IPS-18c (cell line): Measurements from ENCODE around the gene ELANE.
"Not testable (repeated sequence)": the region's sequence is repeated elsewhere in the genome, so short reads cannot be mapped to it uniquely, and the experiment has no call there.

Experiments
- H3K4me3 ChIP-seq: 2 replicates; pipeline ENCODE4 v1.7.0; 2013; ENCODE audit warnings: low read depth, mild to moderate bottlenecking, low read length, moderate library complexity; ENCODE audit not compliant: insufficient read depth
- H3K9me3 ChIP-seq: one replicate; pipeline ENCODE4 v1.6.1; 2013; ENCODE audit warnings: mild to moderate bottlenecking, low read length, moderate library complexity; ENCODE audit not compliant: control insufficient read depth, insufficient read depth

ELANE gene

DNA sequence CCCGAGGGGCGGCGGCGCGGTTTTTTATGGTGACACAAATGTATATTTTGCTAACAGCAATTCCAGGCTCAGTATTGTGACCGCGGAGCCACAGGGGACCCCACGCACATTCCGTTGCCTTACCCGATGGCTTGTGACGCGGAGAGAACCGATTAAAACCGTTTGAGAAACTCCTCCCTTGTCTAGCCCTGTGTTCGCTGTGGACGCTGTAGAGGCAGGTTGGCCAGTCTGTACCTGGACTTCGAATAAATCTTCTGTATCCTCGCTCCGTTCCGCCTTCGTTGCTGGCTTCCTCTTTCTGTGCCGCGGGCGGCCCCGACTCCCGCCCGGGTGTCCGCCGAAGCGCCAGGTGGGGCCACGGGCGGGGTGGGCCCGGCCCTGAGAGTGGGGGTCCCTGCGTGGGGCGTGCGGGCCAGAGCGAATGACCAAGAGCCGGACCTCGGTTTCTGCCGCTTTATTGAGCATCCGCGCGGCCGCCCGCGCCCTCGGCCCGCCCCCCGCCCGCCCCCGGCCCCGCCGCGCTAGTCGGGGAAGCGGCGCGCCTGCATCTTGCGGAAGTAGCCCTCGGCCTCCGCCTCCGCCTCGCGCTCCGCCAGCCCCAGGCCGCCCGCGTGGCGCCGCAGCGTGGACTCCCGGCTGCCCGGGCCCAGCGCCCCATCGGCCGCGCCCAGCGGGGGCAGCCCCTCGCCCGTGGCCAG lies 39.9 kb upstream of the ELANE start:
- H3K4me3 ChIP-seq, result no peak overlapping the region

DNA sequence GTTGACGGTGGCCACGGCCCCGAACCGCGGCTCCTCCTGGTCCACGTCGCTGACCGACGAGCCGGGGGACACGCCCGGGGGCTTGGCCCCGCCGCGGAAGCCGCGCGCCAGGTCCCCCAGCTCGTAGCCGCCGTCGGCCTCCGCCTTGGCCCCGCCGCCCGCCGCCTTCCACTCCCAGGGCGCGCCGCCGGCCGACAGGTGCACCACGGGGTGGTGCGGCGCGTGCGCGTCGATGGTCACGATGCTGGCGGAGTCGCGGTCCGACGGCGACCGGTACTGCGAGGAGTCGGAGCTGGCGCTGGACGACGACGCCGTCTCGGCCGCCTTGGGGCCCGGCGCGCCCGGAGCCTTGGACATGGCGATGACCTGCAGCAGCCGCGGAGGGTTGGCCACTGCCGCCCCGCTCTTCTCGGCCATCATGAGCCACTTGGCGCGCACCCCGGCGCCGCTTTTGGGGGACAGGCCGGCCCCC lies 39.3 kb upstream of the ELANE start:
- Histone ChIP-seq H3K4me3 (no peak overlapping the region), H3K9me3 (no peaks in the 10 kb centered on the region)

More for the DNA sequence above, 39.9 kb upstream of the ELANE start:
- H3K9me3 ChIP-seq, result no peaks in the 10 kb centered on the region

DNA sequence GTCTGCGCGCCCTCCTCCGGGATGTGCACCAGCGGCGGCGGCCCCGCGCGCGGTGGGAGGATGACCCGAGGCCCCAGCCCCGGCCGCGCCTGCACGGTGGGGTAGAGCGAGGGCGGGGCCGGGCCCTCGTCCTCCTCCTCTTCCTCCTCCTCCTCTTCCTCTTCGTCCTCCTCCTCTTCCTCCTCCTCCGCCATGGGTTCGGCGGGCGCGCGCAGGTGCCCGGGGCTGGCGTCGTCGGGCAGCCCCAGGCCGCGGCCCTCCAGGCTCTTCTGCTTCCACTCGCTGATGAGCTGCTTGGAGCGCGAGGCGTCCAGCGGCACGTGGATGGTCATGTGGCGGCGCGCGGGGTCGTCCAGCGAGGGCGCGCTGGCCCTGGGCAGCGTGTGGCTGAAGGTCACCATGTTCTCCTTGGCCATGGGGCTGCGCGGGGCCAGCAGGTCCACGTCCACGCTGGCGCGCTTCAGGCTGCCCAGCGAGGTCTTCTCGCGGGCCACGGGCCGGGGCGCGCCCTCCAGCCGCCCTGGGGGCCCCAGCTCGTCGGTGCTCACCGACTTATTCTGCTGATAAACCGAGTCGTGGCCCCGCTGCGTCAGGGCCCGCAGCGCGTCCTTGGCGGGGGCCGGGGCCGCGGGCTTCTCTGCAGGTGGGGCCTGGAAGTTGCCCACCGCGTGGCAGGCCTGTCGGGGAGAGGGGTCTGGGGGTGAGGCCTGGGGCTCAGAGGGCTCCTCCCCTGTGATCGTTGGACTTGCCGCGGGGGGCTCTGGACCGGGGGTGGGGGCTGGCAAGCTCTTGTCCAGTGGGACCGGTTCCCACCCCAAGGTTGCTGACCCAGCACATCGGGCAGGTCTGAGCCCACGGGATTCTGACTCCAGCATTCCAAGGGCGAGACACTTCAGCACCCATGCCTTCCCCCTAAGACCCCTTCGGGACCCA lies 38.6 kb upstream of the ELANE start:
- H3K9me3 ChIP-seq, result no peaks in the 10 kb centered on the region
- H3K4me3 ChIP-seq, result no peak overlapping the region

DNA sequence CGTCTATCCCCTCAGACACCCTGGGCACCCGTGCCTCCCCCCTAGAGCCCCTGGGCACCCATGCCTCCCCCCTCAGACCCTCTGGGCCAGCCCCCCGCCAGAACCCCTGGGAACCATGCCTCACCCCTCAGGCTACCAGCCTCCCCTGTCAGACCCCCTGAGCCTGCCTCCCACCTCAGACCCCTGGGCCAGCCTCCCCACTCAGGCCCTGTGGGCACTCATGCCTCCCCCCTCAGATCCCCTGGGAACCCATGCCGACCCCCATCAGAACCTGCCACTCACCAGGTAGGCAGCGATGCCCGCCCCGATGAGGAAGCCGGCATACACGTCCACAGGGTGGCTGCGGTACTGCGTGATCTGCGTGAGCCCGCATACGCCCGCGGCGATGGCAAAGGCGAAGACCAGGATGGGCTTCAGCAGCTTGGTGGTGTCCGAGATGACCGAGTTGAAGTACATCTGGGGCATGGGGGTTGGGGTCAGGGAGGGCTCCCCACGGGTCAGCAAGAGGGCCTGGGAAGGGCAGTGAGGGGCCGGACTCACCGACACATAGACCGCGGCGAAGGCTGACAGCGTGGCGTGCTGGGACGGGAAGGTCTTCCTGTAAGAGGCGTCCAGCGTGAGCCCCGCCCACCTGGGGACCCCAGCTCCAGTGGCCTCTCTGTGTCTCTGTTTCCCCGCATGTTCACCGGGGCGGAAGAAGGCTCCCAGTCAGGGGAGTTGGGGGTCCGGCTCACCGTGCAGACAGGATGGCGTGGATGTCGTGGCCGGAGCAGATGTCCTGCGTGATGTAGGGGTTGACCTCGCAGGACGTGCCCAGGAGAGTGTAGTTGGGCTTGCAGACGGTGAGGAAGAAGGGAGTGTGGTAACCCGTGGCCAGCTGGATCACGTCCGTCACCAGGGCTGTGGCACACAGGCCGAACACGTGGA lies 37.7 kb upstream of the ELANE start:
- Histone ChIP-seq H3K9me3 (no peaks in the 10 kb centered on the region), H3K4me3 (no peak overlapping the region)

DNA sequence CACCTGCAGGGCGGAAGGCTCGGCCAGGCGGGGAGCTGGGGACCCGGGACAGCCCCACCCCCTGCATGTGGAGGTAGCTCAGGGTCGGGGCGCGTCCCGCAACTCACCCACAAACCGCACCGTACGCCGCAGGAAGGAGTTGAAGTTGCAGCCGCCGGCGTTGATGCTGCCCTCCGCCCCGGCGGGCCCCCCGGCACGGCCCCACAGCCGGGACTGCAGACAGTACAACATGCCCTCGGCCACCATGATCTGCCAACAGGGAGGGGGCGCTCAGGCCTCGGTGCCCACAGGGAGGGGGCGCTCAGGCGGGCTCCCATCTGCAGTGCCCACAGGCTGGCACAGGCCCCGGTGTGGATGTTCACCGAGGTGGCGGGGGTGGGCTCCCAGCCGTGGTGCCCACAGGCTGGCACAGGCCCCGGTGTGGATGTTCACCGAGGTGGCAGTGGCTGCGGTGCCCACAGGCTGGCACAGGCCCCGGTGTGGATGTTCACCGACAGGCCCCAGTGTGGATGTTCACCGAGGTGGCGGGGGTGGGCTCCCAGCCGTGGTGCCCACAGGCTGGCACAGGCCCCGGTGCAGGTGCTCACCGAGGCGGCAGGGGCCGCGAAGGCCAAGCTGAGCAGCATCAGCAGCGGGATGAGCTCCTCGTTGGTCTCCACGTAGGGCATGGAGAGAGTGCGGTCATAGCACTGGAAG lies 36.9 kb upstream of the ELANE start:
- H3K9me3 ChIP-seq, result no peaks in the 10 kb centered on the region
- no peak overlapping the region for H3K4me3 ChIP-seq

DNA sequence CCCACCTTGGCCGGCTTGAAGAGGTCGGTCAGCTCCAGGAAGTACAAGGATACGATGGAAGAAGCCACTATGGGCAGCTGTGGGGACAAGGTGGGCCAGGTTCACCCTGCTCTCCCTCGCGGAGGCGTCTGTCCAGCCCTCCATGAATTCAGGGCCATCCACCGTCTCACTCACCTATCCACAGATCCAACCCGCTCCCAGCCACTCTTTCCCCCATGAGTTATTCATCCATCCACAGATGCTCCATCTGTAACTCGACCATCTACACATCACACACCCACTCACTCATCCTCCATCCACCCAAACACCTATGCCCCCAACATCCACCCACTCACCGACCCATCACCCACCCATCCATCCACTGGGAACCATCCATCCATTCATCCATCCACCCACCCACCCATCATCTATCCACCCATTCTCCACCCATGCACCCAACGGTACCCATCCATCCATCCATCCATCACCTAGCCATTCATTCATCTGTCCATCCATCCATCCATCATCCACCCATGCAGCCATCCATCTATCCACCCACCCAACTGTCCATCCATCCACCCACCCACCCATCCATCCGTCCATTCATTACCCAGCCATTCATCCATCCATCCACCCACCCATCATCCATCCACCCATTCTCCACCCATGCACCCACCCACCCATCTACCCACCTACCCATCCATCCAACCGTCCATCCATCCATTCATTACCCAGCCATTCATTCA lies 36.2 kb upstream of the ELANE start:
- Histone ChIP-seq H3K9me3 (no peaks in the 10 kb centered on the region), H3K4me3 (no peak overlapping the region)

DNA sequence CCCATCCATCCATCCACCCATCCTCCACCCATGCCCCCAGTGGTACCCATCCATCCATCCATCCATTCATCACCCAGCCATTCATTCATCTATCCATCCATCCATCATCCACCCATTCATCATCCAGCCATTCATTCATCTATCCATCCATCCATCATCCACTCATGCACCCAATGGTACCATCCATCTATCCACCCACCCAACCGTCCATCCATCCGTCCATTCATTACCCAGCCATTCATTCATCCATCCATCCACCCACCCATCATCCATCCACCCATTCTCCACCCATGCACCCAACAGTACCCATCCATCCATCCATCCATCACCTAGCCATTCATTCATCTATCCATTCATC lies 35.6 kb upstream of the ELANE start:
- Histone ChIP-seq H3K4me3 (no peak overlapping the region), H3K9me3 (no peaks in the 10 kb centered on the region)

DNA sequence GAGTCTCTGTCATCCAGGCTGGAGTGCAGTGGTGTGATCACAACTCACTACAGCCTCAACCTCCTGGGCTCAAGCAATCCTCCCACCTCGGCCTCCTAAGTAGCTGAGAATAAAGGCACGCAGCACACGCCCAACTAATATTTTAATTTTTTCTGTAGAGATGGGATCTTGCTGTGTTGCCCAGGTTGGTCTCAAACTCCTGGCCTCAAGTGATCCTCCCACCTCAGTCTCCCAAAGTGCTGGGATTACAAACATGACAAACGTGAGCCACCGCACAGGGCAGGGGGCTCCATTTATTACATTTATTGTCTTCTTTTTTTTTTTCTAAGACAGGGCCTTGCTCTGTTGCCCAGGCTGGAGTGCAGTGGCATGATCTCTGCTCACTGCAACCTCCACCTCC lies 31.9 kb upstream of the ELANE start:
- not testable (repeated sequence) for H3K9me3 ChIP-seq, H3K4me3 ChIP-seq

DNA sequence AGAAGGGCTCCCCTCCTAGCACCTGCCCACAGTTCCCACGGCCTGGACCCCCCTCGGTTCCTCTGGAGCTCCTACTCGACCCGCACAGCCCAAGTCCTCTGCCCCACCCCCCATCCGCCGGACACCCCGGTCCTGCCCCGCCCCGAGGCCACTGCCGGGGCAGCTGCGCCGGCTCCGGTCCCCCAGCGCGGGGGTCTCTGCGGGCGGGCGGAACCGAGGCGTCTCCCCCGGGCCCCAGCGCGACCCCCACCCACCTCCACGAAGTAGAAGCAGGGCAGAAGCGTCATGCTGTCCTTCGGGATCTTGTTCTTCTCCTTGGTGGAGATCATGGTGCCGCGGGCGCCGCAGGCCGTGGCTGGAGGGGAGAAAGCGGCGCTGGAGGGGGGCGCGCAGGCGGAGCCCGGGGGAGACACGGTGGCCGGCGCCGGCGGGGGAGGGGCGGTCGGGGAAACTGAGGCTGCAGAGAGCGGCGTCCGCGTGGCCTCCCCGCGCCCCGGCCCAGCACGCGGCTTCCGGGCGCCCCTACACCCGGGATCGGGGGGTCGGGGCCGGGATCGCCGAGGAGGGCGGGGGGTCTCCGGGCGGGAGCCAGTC lies 30.8 kb upstream of the ELANE start:
- Histone ChIP-seq H3K9me3 (no peaks in the 10 kb centered on the region), H3K4me3 (peak overlapping the region; percentile 57)

DNA sequence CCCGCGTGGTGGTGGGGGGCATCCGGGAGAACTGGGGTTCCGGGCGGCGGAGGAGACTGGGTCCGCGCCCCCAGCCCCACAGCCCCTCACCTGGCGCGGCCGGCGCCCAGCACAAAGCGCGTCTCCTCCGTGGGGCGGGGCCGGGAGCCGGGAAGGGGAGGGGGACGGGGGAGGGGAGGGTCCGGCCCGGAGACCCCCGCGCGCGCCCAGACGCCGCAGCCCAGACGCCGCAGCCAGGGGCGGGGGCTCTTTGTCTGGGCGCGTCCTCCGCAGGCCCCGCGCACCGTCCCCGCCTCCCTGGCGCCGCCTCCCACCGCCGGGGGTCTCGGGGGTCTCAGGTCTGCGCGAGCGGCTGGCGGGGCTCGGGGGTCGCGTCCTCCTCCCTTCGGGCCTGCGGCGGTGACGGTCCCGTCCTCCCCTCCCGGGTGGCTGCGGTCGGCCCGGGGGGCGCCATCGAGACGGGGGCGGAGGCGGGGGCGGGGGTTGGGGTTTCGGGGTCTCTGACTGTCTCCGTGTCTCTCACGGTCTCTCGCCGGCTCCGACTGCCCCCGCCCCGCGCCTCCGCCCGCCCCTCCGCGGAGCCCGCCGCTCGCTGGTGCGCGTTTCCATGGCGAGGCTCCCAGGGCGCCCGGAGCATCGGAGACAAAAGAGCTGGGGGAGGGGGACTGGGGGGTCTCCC lies 30.1 kb upstream of the ELANE start, which contains the start of gene PLPPR3:
Gene PLPPR3, minus strand, starts transcription at position 131 of the 679 bp plus-strand sequence. CDS start 396 bp downstream, outside the sequence.
- H3K4me3 ChIP-seq, result peak within 1 kb of the TSS; percentile 57
- no peaks in the 10 kb centered on the region for H3K9me3 ChIP-seq

DNA sequence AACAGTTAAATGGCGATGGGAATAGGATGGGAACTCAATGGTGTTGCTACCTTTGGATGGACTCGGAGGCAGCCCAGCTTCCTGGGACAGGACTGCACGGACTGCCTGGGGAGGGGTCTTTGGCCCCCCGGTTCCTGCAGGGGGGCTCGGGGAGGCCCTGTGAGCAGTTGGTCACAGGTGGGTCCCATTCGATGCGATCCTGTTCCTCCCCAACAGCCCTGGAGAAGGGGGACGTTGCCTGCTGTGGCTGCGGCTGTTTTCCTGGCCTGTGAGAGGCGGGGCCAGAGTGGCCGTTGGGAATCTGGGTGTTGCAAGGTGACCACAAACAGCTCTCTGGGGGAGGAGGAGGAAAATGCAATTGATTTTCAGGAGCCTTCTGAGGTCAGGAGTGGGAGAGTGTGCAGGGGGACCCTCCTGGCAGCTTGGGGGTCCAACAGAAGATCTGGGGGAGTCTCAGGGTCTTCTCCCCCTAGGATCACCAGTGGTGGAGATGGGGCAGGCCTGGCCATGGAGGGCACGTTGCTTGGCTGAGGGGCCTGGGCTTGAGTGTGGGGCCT lies 28.5 kb upstream of the ELANE start:
- H3K4me3 ChIP-seq, result no peak overlapping the region
- H3K9me3 ChIP-seq, result no peaks in the 10 kb centered on the region

DNA sequence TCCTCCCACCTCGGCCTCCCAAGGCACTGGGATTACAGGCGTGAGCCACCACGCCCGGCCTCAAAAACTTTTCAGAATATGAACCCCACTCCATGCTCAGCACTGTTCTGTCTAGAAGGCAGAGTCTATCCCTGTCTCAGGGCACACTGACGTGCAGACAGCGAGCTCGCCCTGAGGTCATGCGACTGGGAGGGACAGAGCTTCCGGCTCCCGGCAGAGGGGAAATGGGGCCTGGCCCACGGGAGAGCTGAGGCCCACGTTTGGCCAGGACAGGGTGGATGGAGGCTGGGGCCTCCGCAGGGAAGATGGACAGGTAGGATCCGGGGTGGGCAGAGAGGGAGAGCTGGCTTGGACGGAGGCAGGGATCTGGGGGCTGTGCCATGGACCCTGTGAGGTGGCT lies 27.2 kb upstream of the ELANE start:
- no peaks in the 10 kb centered on the region for H3K9me3 ChIP-seq
- H3K4me3 ChIP-seq, result no peak overlapping the region

DNA sequence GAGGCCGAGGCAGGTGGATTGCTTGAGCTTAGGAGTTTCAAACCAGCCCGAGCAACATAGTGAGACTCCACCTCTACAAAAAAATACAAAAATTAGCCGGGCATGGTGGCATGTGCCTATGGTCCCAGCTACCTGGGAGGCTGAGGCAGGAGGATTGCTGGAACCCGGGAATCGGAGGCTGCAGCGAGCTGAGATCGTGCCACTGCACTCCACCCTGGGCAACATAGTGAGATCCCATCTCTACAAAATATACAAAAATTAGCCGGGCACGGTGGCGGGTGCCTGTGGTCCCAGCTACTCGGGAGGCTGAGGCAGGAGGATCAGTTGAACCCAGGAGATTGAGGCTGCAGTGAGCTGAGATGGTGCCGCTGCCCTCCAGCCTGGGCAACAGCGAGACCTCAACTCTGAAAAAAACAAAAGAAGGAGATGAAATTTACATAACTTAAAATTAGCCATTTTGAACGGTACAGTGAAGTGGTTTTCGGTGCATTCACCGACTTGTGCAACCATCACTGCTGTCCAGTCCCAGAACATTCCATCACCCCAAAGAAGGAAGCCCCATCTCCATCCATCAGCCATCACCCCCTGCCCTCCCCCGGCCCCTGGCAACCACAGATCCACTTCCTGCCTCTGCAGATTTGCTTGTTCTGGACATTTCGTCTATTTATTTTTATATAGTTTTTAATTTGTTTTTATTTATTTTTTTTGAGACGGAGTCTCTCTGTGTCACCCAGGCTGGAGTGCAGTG lies 26.0 kb upstream of the ELANE start:
- H3K4me3 ChIP-seq, result no peak overlapping the region
- no peaks in the 10 kb centered on the region for H3K9me3 ChIP-seq

DNA sequence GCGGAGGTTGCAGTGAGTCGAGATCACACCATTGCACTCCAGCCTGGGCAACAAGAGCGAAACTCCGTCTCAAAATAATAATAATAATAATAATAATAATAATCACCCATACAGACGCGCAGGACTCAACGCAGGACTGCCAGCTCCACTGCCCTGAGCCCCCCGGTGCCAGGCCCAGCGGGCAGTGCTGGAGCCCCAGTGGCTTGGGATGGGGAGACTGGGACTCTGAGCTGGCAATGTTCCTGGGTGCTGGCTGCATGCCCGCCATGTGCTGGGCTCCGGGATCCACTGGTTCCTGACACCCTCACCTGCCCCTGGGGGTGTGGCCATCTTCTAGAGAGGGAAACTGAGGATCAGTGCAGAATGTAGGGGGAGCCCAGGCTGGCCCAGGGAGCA lies 24.8 kb upstream of the ELANE start:
- H3K9me3 ChIP-seq, result no peaks in the 10 kb centered on the region
- no peak overlapping the region for H3K4me3 ChIP-seq
